ENCODE results near the gene SMOC2. TPM values are rescaled to one million over a fixed set of nuclear protein-coding genes. Genes with fewer than 3 reads are reported as not detected.

SMOC2 gene
- total and polyA plus RNA-seq, 12 donors = 3.0 to 32.0 (median 10.5) TPM

GRCh38 chr6:168599118-168599494 is 158.1 kb downstream of the SMOC2 start:
- intact Hi-C loops (cut with DNase I) = no loop called here
- TF ChIP-seq CTCF (IDR thresholded peaks at IDR 0.05) = no peak
- no peak for TF ChIP-seq POLR2A (IDR thresholded peaks at IDR 0.05)
- no peaks in the 10 kb centered on the region for H3K36me3 ChIP-seq (replicated peaks in 1 of 2)
- no peaks in the 10 kb centered on the region for H3K4me1 ChIP-seq (replicated peaks in 1 of 2)
- H3K9me3 ChIP-seq (replicated peaks in 1 of 3) = no peaks in the 10 kb centered on the region
- 77 to 90% (median 80%) methylated on average over 4 of the region's 4 CpGs for WGBS, 4 donors
- H3K27me3 ChIP-seq = no peaks in the 10 kb centered on the region
- no peak overlapping the region for H3K4me3 ChIP-seq
- H3K27ac ChIP-seq = no peak overlapping the region
- DNase-seq = no peak

GRCh38 chr6:168599769-168600330 is 158.9 kb downstream of the SMOC2 start:
- TF ChIP-seq CTCF (IDR thresholded peaks at IDR 0.05) (no peak), POLR2A (IDR thresholded peaks at IDR 0.05) (no peak)
- DNase-seq = no peak
- Histone ChIP-seq H3K27me3 (no peaks in the 10 kb centered on the region), H3K36me3 (replicated peaks in 1 of 2) (no peaks in the 10 kb centered on the region), H3K9me3 (replicated peaks in 1 of 3) (no peaks in the 10 kb centered on the region), H3K4me3 (no peak overlapping the region), H3K27ac (no peak overlapping the region), H3K4me1 (replicated peaks in 1 of 2) (no peaks in the 10 kb centered on the region)
- intact Hi-C loops (cut with DNase I) = no loop called here
- WGBS, 4 donors = 90 to 95% (median 92%) methylated on average over 11 of the region's 11 CpGs

- no peaks in the 10 kb centered on the region for H3K36me3 ChIP-seq (replicated peaks in 1 of 2)
- H3K9me3 ChIP-seq (replicated peaks in 1 of 3) = no peaks in the 10 kb centered on the region
- no peak for DNase-seq
- intact Hi-C loops (cut with DNase I) = no loop called here
- H3K4me1 ChIP-seq (replicated peaks in 1 of 2) = no peaks in the 10 kb centered on the region
- no peak overlapping the region for H3K4me3 ChIP-seq
- TF ChIP-seq POLR2A (IDR thresholded peaks at IDR 0.05) (no peak), CTCF (IDR thresholded peaks at IDR 0.05) (no peak)
- H3K27ac ChIP-seq = no peak overlapping the region
- no peaks in the 10 kb centered on the region for H3K27me3 ChIP-seq
- 89 to 95% (median 91%) methylated on average over 11 of the region's 11 CpGs for WGBS, 4 donors
Measured at GRCh38 chr6:168600381-168600780, 159.4 kb downstream of the SMOC2 start.

DNA sequence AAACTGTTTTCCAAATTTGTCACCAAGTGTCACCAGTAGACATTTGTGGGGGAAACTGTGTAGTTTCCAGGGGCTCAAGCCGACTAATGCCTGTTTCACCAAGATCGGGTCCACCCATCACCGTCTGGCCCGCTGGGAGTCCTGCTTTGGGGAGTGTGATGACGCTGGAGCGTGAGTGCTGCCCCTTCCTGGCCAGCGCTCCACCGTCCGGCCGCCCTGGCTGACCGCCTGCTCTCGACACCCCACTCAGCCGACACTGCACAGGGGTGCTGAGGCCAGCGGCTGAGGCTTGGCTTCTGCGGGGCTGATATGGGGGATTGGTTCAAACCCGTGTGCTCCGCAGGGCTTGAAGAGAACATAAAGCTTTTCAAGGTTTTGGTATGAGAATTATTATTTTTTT is 160.1 kb downstream of the SMOC2 start:
- intact Hi-C loops (cut with DNase I) = no loop called here

More for the DNA sequence above, 160.1 kb downstream of the SMOC2 start:
- TF ChIP-seq POLR2A (IDR thresholded peaks at IDR 0.05) = no peak
- TF ChIP-seq CTCF (IDR thresholded peaks at IDR 0.05) = no peak
- no peaks in the 10 kb centered on the region for H3K36me3 ChIP-seq (replicated peaks in 1 of 2)
- no peak overlapping the region for H3K27ac ChIP-seq
- H3K4me1 ChIP-seq (replicated peaks in 1 of 2) = no peaks in the 10 kb centered on the region
- H3K4me3 ChIP-seq = no peak overlapping the region
- H3K9me3 ChIP-seq (replicated peaks in 1 of 3) = no peaks in the 10 kb centered on the region
- 74 to 84% (median 84%) methylated on average over 13 to 17 of the region's 17 CpGs for WGBS, 4 donors
- no peak for DNase-seq
- no peaks in the 10 kb centered on the region for H3K27me3 ChIP-seq
